MM.1S (cell line): ENCODE measurements around the gene C8B.

ENCODE experiments used
- CTCF ChIP-seq: fragments of 300-600 bp; sonication (generic); IDR thresholded peaks from 2 replicates; pipeline ENCODE4 v1.5.1; 2016; ENCODE audit warnings: antibody characterized with exemption, low read length, mixed read lengths
- EZH2phosphoT487 ChIP-seq: fragments of 300-600 bp; sonication (generic); IDR thresholded peaks from 2 replicates; pipeline ENCODE4 v1.6.1; 2018; ENCODE audit warnings: antibody characterized with exemption, low read length

GRCh38 chr1:57003398-57004139, 37.8 kb upstream of the C8B start:
- TF ChIP-seq CTCF = no peak
- TF ChIP-seq EZH2phosphoT487 = no peak
